NCI-H524 (cell line): Measurements from ENCODE around the gene LRP1B.

ENCODE experiments used
- DNase-seq, 2 experiments: peaks; one replicate each; lab custom pipeline; 2025; lab: John Stamatoyannopoulos, UW

Gene LRP1B

DNA sequence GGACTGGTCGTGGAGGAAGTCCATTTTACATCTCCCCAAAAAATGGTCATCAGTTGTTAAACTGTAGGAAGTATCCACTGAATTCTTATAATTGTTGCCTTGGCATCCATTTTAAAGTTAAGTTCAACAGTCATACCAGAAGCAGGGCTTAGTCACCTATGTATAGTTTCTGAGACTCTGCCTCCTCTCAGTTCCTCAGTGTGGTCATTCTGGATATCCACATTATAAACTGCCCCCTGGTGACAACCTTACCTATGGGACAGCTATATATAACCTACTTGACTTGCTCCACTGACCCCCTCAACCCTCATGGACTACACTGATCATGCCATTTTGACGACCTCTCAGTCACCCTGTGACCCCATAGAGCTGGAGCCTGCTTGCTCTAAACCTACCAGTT, 617.0 kb downstream of the LRP1B start:
- no peak for DNase-seq

DNA sequence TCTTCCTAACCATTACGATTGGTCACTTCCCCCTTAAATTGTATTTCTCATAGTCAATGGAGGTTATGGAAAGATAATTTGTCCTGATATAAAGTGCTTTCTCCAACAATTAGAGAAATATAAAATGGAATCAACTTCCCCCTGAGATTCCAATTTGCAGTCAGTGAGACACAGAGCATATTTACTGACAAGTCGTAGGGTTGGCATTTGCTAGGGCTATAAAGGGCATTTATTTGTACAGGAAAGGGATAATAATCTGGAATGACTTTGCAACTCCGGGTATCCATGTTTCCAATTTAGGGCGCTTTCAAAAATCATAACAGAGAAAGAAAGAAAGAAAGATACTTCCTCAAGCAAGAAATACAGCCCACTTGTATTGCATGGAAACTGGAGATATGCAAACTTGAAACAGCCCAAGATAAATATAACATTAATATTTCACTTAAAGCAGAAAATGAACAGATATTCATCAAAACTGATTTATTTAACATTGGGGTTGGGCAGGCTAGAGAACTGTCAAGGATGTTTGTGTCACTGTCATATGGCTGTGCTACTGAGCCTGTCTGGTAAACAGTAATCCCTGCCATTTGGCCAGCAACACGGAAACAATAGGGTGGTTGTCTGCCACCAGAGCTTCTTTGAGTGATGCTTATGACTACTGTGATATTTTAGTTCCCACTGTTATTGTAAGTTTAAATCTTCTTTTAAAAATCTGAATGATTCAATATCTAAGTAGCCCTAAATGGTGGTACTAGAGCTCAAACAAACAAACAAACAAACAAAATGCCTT, 621.8 kb downstream of the LRP1B start:
- DNase-seq: no peak

DNA sequence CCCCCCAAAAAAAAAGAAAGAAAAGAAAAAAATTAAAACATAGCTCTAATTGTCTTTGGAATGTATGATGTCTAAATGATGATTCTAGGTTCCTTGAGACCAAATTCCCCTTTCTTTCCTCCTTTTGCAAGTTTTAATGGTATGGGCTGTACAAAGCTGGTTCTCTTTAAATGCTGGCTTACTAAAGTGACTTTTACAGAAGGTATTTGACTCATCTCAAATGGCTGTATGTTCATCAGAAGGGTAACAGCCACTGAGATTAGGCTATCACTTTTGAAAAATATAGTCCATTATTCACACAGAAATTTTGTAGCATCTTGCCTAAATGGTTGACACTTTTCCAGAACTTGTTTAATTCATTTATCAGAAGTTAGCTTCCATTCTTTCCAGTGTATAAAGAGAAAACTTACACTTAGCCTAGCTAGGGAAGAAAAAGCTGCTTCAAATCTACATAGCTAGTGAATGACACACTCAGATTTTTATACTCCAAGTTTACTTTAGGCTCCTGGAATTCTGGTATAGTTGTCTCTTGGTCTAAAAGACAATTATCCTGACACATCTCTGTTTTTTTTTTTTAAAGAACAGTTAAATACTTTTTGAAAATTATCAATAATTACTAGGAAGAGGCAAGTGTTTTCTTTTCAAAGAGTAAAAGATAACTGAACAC, 622.6 kb downstream of the LRP1B start:
- no peak for DNase-seq

DNA sequence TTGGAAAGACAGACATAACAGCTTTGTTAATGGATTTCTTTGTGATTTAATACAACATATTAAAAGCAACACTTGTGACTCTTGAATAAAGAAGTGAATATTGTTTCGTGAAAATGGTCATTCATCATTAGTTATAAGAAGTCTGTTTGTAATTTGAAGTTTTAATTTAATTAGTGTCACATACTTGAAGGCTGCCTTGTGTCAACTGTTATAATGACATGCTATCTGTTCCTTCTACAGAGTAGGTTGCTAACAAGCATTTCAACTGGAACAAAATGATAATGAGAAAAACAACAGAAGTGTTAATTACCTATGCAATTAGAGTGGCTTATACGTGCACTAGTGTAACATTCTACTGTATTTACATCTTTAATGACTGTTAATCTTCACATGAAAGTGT, 624.7 kb downstream of the LRP1B start:
- DNase-seq: no peak

DNA sequence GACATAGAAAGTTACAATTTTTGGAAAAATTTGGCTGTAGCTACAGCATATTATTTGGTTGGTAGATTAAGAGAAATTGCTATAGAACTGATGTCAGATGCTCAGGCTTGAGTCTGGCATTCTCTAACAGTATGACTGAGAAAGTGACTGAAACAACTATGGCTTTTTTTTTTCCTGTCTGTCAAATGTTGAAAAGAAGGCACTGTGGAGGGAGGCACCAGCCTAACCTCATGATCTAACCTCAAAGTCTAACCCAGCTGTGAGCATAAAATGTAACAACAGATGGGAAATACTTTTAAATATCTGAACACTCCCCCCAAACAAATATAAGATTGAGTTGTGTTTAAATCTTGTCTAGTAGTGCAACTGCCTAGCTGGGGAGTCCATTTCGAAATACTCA, 629.1 kb downstream of the LRP1B start:
- no peak for DNase-seq

DNA sequence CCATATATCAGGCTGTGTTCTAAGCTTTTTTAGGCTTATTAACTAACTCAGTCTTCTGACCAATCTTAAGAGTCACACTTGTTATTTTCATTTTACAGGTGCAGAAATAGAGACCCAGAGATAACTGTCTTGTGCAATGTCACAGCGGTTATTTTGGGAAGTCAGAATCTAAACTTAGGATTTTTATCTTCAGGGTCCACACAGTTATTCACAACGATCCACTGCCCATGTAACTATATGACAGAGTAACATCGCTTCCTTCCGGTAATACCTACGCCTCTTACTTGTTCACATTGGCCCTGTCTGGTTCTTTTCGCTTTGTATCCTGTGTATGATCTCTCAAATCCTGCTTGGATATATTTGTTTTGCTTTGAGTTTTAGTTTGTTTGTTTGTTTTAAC, 631.7 kb downstream of the LRP1B start:
- DNase-seq: no peak

DNA sequence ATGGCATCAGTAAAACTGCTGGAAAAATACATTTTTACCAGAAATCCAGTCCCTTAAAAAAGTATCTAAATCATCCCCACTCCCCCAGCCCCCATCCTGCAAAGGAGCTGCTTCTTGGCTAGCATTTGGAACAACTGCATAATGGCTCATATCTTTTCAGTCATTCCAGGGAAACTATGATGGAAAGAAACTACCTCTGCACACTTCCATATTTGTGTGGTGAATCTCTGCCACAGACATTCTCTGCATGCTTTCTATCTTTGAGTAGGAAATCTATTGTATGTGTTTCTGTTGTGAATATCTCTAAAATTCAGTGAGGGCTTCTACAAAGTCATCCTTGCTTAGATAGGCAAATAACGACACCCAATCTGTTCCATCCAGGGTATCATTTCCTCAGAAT, 632.3 kb downstream of the LRP1B start:
- no peak for DNase-seq

DNA sequence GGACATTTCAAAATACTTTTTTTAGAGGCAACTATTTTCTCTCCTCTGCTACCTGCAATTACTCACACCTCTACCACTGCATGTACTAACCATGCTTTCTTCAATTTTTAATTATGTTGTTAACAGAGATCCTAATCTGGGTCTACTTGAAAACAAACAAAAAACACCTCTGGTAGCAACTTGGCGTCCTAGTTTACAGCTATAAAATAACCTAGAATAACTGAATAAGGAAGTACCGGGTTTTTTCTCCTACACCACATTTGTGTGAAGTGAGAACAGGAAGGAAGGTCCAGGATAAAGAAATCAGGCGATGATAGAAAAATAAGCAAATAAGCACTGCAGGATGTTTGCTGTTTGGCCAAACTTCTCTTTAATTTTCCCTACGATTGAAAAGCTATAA, 633.5 kb downstream of the LRP1B start:
- no peak for DNase-seq

DNA sequence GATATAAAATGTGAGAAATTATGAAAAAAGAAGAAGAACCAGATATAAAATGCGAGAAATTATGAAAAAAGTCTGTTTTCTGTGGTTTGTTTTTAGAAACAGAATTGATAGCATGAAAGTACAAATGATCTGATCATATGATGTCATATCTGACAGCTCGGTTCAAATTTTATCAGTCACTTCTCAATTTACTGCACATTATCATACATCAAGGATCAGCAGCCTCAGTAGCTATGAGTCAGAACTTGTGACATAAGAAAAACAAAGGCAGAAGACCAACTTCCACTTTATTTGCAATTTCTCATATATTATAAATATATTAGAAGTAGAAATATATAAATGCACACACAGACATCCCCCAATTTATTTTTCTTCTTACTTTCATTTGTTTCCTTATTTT, 634.0 kb downstream of the LRP1B start:
- no peak for DNase-seq

DNA sequence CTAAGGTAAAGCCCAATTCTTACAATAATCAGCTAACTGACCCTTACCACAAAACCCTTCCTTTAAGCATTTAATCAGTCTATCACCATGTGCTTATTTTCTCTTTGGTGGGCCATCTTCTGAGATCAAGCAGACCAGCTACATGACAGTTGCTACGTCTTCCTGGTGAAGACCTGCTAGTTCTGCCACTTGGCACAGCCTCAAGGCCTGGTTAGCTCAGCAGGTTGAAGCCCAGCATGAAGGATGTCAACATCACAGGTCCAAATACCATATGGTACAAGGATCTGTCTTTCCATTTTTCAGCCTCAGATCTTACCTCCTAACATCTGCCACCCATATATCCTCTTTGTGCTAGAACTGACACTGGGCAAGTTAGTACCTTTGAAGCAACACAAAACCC, 636.9 kb downstream of the LRP1B start:
- peak in 1 of 2 experiments; percentile 65 for DNase-seq

DNA sequence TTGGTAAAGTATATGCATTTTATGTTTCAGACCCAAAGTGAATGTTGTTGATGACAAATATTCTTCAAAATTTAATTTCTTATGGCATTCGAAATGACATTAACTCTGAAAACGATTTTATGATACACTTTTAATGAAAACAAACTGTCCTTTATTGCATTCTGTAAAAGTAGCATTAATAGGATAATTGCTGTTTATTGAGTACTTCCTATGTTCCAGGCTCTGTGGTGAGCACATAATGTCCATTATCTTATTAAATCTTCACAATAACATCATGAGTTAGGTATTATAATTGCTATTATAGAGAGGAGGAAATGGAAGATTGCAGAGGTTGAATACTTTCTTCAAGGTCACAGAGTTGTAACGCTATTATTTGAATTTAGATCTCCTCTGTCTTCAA, 638.0 kb downstream of the LRP1B start:
- no peak for DNase-seq

DNA sequence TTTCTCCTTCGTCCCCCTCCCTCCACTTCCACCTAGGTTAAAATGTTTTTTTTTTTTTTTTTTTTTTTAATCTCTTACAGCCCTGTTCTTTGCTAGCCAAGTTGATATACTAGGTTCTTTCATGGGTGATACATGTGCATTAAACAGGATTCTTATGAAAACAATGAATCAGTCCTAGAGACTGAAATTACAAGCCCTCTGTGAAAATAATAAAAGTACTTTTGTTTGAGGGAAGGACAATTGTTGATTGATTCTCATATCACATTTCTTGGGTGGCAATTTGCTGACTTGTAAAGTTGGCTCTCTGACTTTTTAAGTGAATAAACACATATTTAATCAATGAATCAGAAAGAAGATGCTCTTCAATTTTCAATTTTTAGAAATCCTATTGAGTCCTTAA, 639.9 kb downstream of the LRP1B start:
- DNase-seq: no peak

DNA sequence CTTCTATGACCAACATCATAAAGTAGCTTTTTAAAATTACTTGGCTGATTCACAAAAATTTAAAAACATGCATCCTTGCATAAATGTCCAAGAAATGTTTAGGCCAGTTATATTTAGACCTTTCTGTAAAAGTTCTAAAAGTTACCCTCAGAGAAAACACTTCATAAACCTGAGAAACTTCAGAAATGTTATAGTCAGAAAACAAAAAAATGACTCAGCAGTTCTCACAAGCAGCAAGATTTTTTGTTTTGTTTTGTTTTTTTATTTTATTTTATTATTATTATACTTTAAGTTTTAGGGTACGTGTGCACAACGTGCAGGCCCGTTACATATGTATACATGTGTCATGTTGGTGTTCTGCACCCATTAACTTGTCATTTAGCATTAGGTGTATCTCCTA, 648.1 kb downstream of the LRP1B start:
- DNase-seq: no peak

DNA sequence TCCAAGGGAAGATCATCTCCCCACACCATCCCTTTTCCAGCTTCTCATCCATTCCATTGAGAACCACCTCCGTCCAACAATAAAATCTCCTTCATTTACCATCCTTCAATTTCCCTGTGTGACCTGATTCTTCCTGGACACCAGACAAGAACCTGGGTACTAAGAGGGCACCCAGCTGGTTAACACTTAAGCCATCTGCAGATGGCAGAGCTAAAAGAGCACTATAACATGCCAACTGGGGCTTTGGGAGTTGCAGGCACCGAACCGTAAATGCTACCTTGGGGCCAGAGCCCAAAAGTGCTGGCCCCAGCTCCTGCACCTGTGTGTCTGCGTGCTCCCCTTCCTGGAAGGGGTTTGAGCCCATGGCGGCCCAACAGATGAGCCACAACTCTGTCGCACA, 655.0 kb downstream of the LRP1B start:
- peak in 1 of 2 experiments; percentile 24 for DNase-seq

DNA sequence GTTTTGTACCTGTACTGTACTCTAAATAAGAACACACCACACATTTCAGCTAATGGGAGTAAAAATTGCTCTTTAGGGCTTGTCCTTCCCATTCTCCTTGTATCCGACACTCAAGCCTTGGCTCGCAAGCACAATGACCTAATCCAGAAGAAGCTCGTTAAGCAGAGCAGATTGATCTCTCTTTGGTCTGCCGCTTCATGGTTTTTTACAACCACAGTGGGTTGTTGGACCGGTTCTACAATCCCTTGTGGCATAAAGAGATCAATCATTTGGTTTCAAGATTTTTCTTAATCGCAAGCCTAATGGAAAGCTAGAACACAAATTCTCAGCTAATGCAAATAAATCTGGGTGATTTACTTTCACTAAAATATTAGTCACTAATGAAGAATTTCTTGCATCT, 662.1 kb downstream of the LRP1B start:
- peak in 1 of 2 experiments; percentile 9 for DNase-seq

DNA sequence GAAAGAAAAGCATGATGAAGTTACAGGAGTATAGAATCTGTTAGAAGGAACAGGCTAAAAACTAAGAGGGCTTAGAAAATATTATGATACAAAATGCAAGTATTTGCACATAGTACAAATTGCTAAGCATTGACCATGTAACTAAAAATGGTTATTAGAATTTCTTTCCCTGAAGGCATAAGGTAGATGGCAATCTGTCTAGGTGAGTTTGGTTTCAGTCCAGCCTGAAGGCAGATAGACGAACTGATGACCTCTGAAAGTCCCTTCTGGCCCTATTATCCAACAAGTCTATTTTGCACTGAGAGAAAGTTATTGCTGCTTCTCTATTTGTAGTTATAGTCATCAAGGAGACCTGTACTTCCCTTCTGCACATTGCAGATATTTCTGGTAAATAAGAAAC, 663.5 kb downstream of the LRP1B start:
- DNase-seq: no peak

DNA sequence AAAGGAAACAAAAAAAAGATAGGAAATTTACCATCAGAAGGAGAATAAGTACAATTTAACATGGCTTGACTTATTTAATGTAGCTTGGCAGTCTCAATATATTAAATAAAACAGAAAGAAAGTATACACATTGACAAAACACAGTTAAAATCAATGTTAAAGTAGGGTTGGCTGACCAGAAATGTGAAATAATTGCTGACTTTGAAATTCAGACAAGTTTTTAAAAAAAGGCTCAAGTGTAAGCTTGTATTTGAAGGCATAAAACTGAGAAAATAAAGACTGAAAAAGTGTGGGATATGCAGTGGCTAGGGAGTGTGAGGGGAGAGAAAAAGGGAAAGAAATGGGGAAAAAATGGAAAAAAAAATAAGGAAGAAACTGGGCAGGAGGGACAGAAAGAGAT, 665.8 kb downstream of the LRP1B start:
- DNase-seq: no peak

DNA sequence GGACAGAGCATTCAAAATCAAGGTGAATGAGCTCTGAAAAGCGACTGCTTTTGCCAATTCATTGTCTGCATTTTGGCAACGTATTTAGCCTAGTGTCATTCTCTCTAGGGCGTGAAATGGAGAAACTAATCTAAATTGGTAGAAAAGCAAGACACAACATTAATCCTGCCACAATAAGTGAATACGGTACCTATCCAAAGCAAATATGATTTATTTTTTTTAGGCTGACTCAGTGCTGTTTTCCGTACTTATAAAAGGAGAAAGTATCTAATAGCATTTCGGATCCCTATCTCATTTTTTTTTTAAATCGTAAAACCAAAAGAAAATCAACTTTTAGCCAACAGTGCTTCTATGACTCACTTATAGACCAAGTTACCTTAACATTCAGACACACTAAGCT, 672.5 kb downstream of the LRP1B start:
- DNase-seq: no peak

DNA sequence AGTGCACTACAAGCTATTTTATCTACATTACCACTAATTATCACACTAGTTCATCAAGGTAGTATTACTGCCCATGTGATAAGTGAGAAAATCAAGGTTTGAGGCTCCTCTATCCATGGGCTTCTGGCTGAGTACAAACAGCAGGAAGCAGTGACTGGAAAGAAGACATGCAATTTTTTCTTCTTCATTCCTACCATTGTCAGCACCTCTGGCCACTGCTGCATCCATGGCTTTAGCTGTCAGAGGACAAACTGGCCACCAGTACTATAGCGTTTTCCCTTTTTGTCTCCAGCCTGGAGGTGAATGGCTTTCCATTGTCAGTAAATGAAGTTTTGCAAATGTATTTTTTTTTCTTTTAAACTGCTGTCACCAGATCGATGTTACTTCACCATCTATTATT, 674.9 kb downstream of the LRP1B start:
- no peak for DNase-seq

DNA sequence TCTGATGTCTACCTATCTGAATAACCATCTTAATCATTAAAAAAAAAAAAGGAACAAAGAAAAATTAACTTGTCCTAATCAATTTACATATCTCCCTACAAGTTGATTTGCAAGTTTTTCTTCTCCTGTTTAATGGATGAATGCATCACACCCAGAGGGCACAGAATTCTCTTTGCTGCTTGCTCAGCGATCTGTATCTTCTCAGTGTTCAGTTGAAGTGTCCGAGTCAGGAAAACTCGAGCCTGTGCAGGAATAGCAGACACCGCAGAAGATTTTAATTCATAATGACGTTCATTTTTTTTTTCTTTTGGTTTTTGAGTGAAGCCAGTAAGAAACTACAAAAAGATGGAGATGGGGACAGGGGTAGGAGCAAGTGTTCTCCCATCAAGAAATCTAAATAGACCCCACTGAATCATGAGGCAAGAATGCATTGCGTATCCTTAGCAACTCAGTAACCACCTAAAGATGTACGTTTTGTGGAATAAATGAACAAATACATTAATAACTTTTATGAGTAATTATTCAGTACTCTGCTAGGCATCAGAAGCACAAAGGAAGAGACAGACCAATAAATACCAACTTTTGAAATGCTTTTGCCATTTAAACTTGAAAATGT, 675.5 kb downstream of the LRP1B start:
- no peak for DNase-seq

DNA sequence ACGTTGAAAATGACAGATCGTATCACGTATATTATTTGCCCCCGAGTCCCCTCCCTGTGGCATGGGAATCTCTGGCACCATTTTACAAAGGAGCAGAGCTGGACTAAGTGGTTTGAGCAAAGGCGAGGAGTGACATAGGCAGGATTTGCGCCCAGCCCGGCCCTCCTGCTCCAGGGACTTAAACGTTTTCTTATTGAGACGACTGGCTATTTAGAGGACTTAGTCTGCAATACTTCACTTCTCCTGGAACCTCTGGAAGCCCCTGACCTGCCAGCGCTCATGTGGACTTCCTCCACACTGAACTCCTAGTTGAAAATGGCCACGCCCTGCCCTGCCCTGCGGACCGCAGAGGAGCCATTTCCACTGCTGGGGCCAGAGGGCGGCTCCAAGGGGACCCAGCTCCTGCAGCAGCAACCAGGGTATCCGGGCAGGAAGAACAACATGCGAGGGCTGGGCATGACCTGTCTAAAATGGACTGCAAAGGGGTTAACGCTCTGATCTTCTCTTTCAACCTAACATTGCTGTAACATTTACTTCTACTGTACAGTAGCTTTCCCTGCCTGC, 690.7 kb downstream of the LRP1B start:
- DNase-seq: no peak

DNA sequence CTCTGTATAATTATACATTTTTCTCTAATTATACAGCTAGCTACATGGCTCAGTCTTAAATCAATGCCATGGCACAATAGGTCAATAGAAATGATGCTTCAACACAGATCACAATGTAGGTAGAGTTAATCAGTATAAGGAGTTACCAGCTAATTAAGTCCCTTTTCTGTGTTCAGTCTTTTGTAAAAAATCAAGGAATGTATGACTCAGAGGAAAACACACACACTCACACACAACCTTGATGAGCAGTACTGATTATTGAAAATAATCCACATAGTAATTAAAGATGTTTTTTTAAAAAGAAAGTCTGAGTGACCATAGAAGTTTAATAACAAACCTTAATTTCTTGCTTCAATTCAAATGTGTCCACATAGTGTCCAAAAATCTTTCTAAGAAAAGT, 691.3 kb downstream of the LRP1B start:
- DNase-seq: no peak

DNA sequence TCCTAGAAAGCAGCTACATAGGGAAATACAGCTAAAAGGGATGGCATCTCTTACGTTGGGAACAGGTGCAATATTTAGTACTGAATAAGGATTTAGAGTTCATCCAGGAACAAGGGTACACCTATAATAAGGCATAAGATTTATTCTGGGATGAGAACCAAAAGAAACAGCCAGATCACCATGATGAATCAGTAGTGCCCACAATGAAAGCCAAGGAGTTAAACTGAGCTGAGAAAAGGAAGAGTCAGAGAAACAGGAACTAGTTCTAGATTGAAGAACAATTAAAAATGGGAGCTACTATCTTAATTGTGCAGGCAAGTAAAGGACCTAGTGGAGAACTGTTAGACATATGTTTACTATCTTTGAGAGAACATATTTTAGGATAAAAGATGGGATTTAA, 692.3 kb downstream of the LRP1B start:
- DNase-seq: no peak
